GDM1 (cell line): ENCODE measurements around the gene REEP3.
"Not testable (repeated sequence)": the region's sequence is repeated elsewhere in the genome, so short reads cannot be mapped to it uniquely, and the experiment has no call there.

Source experiments
- DNase-seq: peaks from one replicate; lab custom pipeline; 2025; lab: John Stamatoyannopoulos, UW

The REEP3 gene

DNA sequence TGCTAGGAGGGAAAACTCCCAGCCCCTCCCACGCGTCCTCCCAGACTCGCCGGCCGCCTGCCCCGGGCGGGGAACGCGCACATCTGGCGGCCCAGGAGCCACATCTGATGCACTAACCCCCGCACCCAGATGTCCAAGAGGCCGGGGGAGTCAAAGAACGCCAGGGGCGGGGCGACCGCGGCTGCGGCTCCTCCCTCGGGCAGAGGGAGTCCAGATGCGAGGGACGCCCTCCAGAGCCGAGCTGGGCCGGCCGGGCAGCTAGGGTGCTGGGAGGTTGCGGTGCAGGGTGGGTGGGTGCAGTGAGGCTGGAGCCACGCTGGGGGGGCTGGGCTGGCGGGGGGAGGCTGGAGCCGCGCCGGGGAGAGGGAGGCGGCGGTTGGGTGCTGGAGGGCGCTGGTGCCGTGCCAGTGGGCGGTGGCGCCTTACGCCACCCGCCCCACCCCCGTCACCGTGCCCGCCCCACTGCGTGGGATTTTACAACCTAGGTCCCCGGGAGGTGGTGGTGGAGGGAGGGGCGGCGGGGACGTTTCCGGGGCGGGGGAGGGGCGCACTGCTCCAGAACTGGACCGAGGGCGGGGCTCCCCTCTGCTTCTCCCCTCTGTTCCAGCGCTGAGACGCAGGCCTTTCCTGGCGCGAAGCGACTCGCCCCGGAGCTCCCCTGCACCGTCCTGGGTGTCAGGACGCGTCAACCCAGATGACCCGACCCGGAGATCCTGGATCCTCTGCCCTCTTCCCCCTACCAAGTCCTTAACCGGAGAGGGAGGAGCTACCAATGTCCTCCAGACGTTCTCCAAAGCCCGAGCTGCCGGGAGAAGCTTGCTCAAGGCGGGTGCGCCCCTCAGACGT lies 109.1 kb downstream of the REEP3 start:
- DNase-seq: peak; percentile 59

DNA sequence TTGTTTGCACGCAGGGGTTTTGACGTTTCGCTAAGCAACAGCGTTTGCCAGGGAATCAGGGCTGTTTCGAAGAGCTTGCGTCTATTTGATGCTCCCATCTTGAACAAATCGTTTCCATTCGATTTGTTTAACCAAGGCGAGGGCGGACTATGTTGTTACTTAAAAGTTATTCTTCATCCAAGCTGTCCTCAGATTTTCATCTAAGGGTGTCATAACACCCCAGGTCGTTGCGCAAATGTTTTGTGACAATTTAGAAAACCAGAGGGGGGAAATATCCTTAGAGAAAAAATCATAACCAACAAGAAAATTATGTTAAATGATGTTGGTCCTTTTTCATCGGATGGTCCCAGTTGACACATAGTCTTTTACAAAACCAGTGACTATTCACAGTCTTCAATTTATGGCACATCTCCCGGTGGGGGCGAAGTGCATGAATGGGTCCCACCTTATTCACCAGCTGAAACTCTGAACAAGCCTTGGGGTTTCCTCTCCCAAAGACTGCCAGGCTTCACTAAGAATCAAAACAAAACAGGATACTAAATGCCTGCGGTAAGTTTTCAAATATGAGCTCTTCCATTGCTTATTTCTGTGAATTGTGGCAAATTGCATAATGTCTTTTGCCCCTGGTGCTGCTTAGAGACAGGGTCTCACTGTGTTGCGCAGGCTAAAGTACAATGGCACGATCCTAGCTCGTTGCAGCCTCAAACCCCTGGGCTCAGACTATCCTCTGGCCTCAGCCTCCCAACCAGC lies 109.9 kb downstream of the REEP3 start:
- DNase-seq: no peak

DNA sequence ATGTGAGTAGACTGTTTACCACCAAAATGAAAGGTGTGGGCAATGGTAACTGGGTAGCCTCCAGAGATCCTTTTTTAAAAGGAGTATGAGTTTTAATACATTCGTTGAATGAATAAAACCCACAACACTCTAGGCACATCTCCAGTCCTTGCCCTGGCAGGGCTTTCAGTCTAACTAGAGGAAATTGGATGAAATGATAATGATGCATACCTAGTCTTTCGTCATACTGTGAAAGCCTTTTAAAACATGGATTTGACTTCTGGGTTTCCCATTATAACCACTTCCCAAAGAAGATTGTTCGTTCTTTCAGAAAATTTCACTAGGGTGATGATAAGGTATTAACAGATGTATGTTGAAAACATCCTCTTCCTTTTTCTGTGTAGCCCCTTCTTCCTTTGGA lies 110.8 kb downstream of the REEP3 start:
- DNase-seq: no peak

DNA sequence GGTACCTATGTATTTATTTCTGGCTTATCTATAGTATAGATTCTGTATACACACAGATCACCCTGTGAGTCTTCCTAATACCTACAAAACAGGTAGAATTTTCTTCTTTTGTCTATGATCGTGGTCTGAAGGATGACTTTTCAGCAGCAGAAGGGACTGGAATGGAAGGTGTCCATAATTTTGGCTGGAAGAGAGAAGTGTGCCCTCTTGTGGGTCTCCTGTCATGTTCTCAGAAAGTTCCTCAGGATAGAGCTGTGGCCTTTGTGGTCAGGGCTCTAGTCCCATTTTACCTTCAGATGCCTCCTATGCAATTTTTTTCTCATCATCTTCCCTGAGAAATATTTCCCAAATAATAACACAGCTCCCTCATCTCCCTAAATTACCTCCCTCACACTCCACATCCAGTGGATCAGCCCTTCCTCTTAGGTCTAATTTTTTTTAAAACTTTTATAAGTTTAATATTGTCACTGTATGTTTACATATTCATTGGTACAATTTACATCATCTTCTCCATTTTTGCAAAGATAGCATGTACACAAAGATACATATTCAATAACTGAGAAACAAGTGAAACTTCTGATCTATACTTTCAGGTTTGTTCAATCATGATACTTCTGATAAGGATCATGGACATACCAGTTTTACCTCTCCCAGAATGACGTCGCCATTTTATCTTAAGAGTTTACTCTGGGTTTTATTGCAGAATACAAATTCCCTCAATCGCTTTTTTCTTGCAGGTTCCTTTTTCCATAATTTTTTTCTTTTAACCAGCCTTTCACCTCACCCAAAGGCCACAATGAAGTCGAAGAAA lies 112.7 kb downstream of the REEP3 start:
- peak; percentile 34 for DNase-seq

DNA sequence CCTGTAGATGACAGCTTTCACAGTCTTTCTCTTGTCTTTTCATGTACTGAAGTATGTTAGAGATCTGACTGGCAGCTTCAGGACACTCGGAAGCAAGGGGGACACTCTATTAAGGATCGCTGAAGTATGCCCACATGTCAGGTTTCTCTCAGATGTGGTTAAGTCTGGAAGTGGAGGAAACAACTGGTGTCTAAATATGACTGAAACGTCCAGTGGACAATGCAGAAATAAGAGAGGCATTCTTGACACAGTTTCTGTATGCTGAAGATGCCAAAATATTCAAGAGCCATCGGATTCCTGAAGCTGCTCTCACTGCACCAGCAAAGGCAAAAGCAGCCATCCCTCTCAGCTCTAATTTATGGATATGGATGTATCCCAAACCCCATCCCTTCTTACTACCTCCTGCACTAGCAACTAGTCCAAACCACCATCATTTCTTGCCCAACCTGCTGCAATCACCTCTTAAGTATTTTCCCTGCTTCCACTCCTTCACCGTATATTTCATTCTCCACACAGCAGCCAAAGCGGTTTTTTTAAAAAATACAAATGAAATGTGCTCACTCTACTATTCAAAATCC lies 113.4 kb downstream of the REEP3 start:
- no peak for DNase-seq

DNA sequence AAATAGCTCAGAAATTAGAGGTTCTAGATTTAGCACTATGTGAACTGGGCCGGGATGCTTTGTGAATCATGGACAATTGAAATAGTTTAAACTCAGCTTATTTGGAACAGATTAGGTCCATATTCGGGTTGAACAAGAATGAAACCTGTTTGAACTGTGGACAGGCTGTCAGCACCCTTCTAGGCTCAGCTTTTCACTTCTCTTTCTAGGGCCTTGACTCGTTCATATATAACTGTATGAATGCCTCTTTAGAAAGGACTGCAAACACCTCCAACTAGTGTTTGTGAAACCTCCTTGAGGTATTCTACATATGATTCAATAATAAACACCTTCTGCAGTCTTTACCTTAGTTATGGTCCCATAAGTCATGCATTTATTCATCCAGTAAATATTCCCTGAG lies 115.6 kb downstream of the REEP3 start:
- no peak for DNase-seq

DNA sequence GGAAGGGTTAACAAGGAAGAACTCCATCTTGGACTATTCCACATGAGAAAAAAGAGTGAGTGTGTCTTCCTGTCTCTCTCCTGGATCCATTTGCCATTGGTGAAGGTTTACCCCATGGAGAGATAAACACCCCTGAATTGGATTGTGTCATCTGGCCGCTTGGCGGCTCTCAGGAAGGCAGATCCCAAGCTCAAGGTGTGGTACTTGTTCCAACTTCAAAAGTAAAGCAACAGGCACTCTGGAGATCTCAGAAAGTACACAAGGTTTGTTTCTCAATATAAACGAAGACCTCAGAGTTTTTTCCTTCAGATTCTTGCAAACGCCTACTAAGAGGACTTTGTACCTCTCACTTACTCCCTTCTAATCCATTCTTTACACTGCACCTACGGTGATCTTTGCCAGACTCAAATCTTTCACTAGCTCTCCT lies 116.7 kb downstream of the REEP3 start:
- no peak for DNase-seq

DNA sequence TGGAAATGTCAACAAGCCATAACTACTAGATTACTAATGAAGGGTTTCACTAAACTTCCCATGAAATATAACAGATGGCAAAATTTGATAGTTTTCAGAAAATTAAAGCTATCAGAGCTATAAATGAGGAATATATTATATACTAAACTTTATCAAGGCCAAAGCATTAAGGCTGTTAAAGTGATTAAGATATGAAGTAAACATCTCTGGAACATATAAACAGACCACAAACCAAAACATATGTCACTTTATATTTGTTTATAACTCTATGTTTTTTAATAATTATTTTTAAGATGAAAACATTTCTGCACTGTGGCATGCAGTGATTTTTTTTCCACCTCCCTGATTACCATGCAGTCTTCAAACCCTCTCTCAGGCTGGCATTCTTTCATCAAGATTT lies 120.2 kb downstream of the REEP3 start:
- DNase-seq: no peak

DNA sequence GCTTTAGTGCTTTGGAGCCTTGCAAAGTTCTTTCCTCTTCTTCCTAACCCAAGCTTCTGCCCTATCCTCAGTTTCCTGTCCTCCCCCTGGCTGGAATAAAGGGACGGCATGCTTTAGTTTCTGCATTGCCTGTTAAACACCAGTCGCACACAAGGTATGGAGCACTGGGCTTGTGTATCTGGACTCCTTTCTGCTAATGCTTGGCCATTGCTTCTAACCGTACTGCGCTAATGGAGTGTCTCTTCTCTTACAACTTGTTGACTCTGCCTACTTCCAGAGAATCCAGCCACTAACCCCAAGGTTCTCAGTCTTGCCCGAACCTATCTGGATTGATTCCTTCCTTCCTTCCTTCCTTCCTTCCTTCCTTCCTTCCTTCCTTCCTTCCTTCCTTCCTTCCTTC lies 120.6 kb downstream of the REEP3 start:
- DNase-seq: no peak

DNA sequence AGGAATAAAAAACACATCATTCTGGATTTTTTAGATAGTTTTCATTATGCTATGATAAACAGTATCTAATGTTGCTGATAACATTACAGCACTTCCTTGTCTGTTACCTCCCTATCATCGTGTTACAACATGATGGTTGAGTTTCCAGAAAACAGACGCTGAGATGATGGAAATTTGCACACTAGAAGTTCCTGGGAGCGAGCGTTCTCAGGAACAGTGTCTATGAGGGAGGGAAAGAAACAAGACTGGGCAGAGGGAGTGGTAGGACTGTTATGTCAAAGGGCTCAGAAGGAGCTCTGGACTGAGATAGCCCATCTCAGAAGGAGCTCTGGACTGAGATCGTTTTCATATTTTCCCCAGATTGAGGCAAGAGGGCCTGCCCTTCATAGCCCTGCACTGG lies 121.6 kb downstream of the REEP3 start:
- DNase-seq: no peak

DNA sequence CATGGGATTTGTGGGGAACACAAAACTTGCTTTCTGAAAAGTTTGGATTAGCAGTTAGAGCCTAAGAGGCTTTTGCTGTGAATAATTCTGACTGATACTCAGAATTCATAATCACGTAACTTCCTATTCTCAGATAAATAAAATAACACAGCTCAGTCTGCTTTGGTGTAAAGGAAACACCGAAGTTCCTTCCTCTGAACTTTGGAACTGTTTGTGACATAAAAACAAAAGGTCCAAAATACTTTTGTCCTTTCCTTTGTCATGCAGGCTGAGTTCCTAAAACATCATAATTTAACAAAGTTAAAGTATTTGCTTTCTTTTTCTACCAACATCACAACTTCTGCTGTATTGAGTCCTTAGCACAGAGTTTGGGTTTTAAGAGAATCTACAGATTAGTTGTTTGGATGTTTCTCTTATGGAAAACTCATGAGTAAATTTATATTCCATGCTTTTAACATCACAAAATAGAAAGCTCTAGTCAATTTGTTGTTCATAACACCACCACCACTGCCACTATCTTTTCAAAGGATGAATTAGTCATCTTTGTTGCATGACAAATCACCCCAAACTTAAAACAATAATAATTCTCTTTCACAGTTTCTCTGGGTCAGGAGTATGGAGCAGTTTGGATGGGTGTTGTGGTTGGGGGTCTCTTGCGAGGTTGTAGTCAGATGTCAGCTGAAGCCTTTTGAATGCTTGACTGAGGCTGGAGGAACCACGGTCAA lies 123.4 kb downstream of the REEP3 start:
- no peak for DNase-seq

DNA sequence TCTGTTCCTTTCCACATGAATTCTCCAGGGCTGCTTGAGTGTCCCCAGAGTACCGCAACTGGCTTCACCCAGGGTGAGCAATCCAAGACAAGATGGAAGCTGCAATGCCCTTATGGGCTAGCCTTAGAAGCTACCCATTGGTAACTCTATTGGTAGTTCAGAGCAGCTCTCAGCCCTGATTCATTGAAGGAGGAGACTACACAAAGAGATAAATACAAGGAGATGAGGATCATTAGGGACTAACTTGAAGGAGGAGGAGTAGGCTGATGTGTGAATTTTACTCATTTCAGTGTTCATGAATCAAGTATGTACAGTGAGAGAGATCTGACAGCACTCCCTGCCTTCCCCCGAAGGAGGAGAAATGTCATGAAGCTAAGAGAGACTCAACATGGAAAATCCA lies 124.0 kb downstream of the REEP3 start:
- no peak for DNase-seq

DNA sequence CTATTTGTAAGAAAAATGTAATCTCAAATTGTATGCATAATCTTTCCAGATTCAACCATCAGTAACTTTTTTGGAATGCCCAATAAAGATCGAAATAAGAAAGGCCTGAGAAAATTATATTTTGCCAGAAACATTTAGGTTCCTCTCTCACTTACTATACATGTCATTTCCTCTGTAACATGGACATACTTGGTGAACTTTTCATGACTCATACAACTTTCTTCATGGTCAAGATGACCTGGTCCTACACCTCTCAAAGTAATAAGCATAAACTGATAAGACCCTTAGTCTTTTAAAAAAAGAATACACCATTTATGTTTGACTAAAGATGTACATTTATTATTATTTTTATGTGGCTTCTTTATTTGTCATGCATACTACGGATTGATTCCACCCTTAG lies 125.3 kb downstream of the REEP3 start:
- DNase-seq: no peak

DNA sequence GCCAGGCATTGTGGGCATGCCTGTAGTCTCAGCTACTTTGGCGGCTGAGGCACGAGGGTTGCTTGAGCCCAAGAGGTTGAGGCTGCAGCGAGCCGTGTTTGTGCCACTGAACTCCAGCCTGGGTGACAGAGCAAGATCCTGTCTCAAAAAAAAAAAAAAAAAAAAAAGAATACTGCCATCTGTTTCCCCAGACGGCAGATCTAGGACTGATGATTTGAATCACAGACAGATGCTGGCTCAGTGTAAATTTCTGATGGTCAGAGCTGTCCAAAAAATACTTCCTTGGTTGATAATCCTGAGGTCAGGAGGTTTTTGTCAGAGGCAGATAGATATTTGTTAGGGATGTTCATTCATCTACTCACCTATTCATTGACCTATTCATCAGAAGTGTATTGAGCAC lies 130.7 kb downstream of the REEP3 start:
- DNase-seq: no peak

DNA sequence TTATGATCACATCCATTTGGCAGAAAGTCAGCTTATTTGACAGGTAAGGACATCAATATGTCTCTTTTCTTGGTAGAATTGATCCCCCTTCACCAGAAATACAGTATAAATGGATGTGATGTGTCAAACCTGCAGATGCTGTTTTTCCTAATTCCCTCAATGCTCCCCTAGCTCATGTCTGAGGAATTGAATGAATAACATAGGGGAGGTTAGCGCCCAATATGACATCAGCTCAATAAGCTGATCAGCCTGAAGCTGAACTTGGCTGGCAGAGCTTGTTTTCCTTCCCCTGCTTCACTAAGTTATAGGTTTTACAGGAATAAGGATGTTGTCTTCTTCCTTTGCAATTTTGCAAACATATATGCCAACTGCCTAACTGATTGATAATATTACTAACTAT lies 132.5 kb downstream of the REEP3 start:
- DNase-seq: no peak

DNA sequence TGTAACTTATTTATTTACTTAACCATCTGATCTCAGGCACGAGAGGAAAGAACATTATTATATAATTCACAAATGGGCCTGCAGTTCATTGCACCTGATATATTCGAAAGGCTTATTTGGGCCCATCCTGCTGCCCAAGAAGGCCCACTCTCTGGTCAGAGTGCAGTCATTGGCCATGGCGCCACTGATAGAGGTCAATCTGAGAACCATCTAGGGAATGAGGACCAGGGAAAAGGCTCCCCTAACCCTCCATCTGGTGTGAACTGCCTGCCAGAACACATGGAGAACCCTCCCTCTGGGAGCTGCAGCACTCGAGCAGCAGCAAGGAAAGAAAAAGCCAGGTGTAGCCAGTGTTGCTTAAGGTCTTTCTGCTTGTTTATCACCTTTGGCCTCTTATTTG lies 136.6 kb downstream of the REEP3 start:
- no peak for DNase-seq

DNA sequence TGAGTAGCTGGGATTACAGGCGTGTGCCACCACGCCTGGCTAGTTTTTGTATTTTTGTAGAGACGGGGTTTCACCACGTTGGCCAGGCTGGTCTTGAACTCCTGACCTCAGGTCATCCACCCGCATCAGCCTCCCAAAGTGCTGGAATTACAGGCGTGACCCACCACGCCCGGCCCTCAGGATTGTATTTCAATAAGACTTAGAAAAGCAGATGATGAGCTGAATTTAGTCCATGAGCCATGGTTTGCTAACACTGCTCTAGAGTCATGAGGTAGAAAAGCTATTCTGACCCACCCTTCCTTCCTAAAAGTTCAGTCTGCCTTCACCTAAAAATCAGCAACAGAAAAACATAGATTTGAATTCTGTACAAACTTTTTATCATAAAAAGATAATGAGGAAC lies 139.7 kb downstream of the REEP3 start:
- not testable (repeated sequence) for DNase-seq

DNA sequence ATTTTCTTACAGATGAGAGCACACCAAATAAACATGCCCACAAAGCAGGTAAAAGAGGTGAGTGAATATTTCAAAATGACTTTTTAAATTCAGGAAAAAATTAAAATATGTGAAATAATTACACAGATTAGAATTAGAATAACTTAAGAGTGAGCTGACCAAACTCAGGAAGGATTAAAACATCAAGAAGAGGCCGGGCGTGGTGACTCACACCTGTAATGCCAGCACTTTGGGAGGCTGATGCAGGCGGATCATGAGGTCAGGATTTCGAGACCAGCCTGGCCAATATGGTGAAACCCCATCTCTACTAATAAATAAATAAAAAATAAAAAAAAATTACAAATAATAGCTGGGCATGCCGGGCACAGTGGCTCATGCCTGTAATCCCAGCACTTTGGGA lies 140.1 kb downstream of the REEP3 start:
- DNase-seq: no peak

DNA sequence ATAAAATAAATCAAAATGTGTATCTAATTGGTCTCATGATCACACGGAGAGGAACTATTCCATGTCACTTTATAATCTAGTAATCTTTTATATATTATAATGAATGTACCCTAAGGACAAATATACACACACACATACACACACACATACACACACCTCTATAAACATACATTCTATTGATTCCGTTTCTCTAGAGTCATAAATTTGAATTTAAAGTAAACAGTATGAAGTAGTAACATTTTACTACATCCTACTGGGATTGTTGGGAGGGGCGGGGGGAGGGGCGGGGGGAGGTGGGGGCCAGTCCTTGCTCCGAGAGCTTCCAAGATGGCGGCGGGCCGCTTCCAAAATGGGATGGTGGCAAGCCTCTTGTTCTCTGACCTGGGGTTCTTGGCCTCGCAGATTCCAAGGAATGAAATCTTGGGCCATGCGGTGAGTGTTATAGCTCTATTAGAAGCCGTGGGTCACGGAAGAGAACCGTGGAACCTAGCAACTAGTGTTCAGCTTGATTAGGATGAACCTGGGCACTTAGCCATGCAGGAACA lies 143.2 kb downstream of the REEP3 start:
- no peak for DNase-seq

DNA sequence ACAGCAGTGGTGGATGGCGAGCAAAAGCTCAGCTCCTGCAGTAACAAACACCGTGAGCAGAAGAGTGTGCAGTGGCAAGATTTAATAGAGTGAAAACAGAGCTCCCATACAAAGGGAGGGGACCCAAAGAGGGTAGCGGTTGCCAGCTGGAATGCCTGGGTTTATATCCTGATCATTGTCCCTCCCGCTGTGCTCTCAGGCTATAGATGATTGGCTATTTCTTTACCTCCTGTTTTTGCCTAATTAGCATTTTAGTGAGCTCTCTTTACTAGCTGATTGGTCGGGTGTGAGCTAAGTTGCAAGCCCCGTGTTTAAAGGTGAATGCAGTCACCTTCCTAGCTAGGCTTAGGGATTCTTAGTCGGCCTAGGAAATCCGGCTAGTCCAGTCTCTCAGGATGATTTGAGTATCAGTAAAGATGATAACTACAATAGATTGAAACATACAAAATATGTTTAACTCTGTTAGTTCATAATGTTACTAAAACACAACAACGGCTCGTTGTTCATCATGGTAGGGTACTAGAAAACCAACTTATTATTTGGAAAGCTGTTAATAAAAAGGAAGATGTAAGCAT lies 143.9 kb downstream of the REEP3 start:
- not testable (repeated sequence) for DNase-seq

DNA sequence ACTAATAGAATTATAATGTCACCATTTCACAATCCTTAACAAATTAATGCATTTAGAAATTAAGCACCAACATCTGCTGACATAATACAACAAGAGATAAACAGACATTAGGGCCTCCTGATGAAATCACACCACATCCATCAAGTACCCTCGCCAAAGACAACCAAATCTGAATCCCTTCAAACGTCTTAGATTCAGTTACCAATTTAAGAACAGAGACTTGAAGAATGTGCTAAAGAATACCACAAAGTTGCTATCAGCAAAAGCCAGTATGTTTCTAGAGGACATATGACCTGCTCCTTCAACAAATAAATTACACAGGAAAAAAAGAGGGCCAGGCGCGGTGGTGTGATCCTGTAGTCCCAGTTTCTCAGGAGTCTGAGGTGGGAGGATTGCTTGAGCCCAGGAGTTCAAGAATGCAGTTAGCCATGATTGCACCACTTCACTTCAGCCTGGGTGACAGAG lies 144.5 kb downstream of the REEP3 start:
- no peak for DNase-seq
